PC-3 (cell line): ENCODE data around the gene HIVEP3. TPM values are rescaled to one million over a fixed set of nuclear protein-coding genes. Genes with fewer than 3 reads are reported as not detected.

Experiments used
- ATAC-seq: fragments of 200-7000 bp; cut with Tn5 transposase; 2 replicates; pipeline ENCODE4 v1.9.1; 2020; ENCODE audit warnings: mild to moderate bottlenecking, moderate library complexity
- BruUV-seq: library from RNA; stranded (reverse); fragments of 400-500 nt; replicated peaks from 2 replicates; lab custom pipeline; 2021; lab: Mats Ljungman, UMichigan
- CTCF ChIA-PET: fragments of 300-600 bp; sonication (Branson Sonifier 250); formaldehyde crosslinking; loops from one replicate; lab custom pipeline; 2022; ENCODE audit warnings: antibody characterized with exemption; lab: Charles Lee
- POLR2A ChIA-PET: fragments of 300-600 bp; sonication (Branson Sonifier 250); formaldehyde crosslinking; loops from one replicate; lab custom pipeline; 2022; ENCODE audit warnings: antibody characterized with exemption; ENCODE audit not compliant: unreplicated experiment; lab: Charles Lee
- DNase-seq: peaks from one replicate; pipeline ENCODE4 v3.0.0-alpha.2; 2015
- H2AFZ ChIP-seq: fragments of 300-600 bp; sonication (generic); 2 replicates; pipeline ENCODE4 v1.6.0; 2016; ENCODE audit warnings: antibody characterized with exemption, low read length
- H3F3A ChIP-seq: fragments of 300-600 bp; sonication (generic); one replicate; pipeline ENCODE4 v1.6.0; 2017; ENCODE audit warnings: antibody characterized with exemption, low read length, control low read depth, mild to moderate bottlenecking; ENCODE audit not compliant: unreplicated experiment
- H3K27ac ChIP-seq: fragments of 300-600 bp; sonication (generic); 2 replicates; pipeline ENCODE4 v1.5.1; 2016; ENCODE audit warnings: mild to moderate bottlenecking, low read length
- H3K27me3 ChIP-seq: fragments of 300-600 bp; sonication (generic); 2 replicates; pipeline ENCODE4 v1.6.1; 2016; ENCODE audit warnings: low read length, mixed read lengths
- H3K36me3 ChIP-seq: fragments of 300-600 bp; sonication (generic); 2 replicates; pipeline ENCODE4 v1.6.1; 2016; ENCODE audit warnings: low read depth, mixed run types, low read length, mixed read lengths
- H3K4me1 ChIP-seq: fragments of 300-600 bp; sonication (generic); 2 replicates; pipeline ENCODE4 v1.5.1; 2016; ENCODE audit warnings: low read length; ENCODE audit not compliant: insufficient read depth
- H3K4me2 ChIP-seq: fragments of 300-600 bp; sonication (generic); 2 replicates; pipeline ENCODE4 v1.6.0; 2016; ENCODE audit warnings: low read length
- H3K4me3 ChIP-seq: fragments of 300-600 bp; sonication (generic); 2 replicates; pipeline ENCODE4 v1.5.1; 2016; ENCODE audit warnings: mild to moderate bottlenecking, low read length, mixed read lengths
- H3K79me2 ChIP-seq: fragments of 300-600 bp; sonication (generic); 2 replicates; pipeline ENCODE4 v1.6.1; 2017; ENCODE audit warnings: low read length, mixed read lengths
- H3K9ac ChIP-seq: fragments of 300-600 bp; sonication (generic); 2 replicates; pipeline ENCODE4 v1.6.0; 2016; ENCODE audit warnings: mild to moderate bottlenecking, low read length
- H3K9me2 ChIP-seq: fragments of 300-600 bp; sonication (generic); replicated peaks from 2 replicates; pipeline ENCODE4 v1.6.1; 2016; ENCODE audit warnings: mixed run types, low read length, mixed read lengths
- H3K9me3 ChIP-seq: fragments of 300-600 bp; sonication (generic); 2 replicates; pipeline ENCODE4 v1.6.1; 2016; ENCODE audit warnings: low read length, mixed read lengths
- H4K20me1 ChIP-seq: fragments of 300-600 bp; sonication (generic); 2 replicates; pipeline ENCODE4 v1.6.1; 2016; ENCODE audit warnings: low read length, mixed read lengths
- EZH2 ChIP-seq: fragments of 300-600 bp; sonication (generic); IDR thresholded peaks from one replicate; pipeline ENCODE4 v1.6.1; 2017; ENCODE audit warnings: antibody characterized with exemption, mild to moderate bottlenecking, low read length; ENCODE audit not compliant: unreplicated experiment
- EZH2phosphoT487 ChIP-seq: fragments of 300-600 bp; sonication (generic); IDR thresholded peaks from 2 replicates; pipeline ENCODE4 v1.6.1; 2018; ENCODE audit warnings: mild to moderate bottlenecking, antibody characterized with exemption, low read length, borderline replicate concordance
- intact Hi-C: fragments of 100-400 bp; cut with micrococcal nuclease; formaldehyde crosslinking; loops from 2 replicates; pipeline ENCODE4 v1.9.0; 2023
- total RNA-seq: library from RNA; depleted of rRNA; stranded (reverse); fragments of >200 nt; gene quantifications from 2 replicates; pipeline ENCODE4 v1.2.3, GENCODE V29; 2014
- TF ChIP-seq, protein P1 (sequence below): fragments of 300-600 bp; sonication (generic); conservative IDR thresholded peaks from 2 replicates; pipeline ENCODE4 v1.5.1; 2017; ENCODE audit warnings: antibody characterized with exemption, low read depth, mild to moderate bottlenecking, low read length

The HIVEP3 gene
- total RNA-seq, 1 experiment from 2014 or later: 9.8 TPM

GRCh38 chr1:41690331-41690730, 228.4 kb downstream of the HIVEP3 start:
- POLR2A ChIA-PET: no interaction called here

DNA sequence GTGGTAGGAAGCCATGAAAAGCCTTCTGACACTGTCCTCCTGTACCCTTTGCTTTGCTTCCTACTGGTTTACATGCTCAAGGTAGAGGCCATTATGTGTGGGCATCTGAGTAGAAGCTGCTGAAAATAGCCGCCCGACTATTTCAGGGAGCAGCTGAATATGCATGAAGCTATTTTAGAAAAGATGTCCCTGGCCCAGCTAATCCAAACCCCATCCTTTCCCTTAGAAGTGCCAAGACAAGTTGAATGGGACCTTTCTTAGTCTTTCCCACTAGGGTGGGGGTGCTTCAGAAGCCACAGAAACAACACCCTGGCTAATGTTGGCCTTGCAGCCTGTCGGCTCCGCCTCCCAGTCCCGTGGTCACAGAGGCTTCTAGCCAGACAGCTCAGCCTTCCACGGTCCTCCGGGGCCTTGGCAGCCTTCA, 229.2 kb downstream of the HIVEP3 start:
- H3K36me3 ChIP-seq: no peaks in the 10 kb centered on the region
- CTCF ChIA-PET: no interaction called here
- no TSS peak for BruUV-seq

More at GRCh38 chr1:41690331-41690730, 228.4 kb downstream of the HIVEP3 start:
- Histone ChIP-seq H3K9me2 (no peaks in the 10 kb centered on the region), H3F3A (no peaks in the 10 kb centered on the region), H3K36me3 (no peaks in the 10 kb centered on the region), H3K4me2 (no peak overlapping the region), H4K20me1 (no peaks in the 10 kb centered on the region), H3K79me2 (no peaks in the 10 kb centered on the region), H3K9ac (no peak overlapping the region), H3K4me1 (no peaks in the 10 kb centered on the region), H3K4me3 (no peak overlapping the region), H3K9me3 (no peaks in the 10 kb centered on the region), H2AFZ (no peak overlapping the region), H3K27ac (no peak overlapping the region), H3K27me3 (no peaks in the 10 kb centered on the region)
- CTCF ChIA-PET: no interaction called here
- intact Hi-C loops: no loop called here
- no TSS peak for BruUV-seq
- DNase-seq (no peak), ATAC-seq (no peak)
- TF ChIP-seq EZH2 (no peak), EZH2phosphoT487 (no peak)
- TF ChIP-seq, protein P1, sequence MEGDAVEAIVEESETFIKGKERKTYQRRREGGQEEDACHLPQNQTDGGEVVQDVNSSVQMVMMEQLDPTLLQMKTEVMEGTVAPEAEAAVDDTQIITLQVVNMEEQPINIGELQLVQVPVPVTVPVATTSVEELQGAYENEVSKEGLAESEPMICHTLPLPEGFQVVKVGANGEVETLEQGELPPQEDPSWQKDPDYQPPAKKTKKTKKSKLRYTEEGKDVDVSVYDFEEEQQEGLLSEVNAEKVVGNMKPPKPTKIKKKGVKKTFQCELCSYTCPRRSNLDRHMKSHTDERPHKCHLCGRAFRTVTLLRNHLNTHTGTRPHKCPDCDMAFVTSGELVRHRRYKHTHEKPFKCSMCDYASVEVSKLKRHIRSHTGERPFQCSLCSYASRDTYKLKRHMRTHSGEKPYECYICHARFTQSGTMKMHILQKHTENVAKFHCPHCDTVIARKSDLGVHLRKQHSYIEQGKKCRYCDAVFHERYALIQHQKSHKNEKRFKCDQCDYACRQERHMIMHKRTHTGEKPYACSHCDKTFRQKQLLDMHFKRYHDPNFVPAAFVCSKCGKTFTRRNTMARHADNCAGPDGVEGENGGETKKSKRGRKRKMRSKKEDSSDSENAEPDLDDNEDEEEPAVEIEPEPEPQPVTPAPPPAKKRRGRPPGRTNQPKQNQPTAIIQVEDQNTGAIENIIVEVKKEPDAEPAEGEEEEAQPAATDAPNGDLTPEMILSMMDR: no peak

DNA sequence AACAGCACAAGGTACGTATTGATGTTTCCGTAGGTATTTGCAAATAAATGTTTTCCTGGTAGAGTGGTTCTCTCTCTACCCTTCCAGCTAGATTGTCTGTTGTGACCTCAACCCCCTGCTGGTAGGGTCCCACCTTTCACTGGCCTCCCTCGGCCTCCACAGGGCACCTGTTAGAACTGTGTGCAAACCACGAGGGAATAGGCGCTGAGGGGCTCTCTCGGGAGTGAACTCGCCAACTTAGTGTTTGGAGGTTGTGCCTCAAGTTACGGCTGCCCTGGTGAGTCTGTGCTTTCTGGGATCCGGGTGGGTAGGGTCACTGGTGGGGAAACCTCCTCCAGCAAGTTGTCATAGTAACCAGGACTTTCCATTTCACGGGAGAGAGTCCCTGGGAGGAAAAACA, 229.6 kb downstream of the HIVEP3 start:
- no peaks in the 10 kb centered on the region for H3K27me3 ChIP-seq
- DNase-seq: no peak
- BruUV-seq: no TSS peak
- no peaks in the 10 kb centered on the region for H4K20me1 ChIP-seq
- no peaks in the 10 kb centered on the region for H3F3A ChIP-seq
- no peaks in the 10 kb centered on the region for H3K9me3 ChIP-seq
- intact Hi-C loops: no loop called here
- H3K79me2 ChIP-seq: no peaks in the 10 kb centered on the region
- no peaks in the 10 kb centered on the region for H3K9me2 ChIP-seq
- no peaks in the 10 kb centered on the region for H3K36me3 ChIP-seq
- no peak overlapping the region for H2AFZ ChIP-seq
- TF ChIP-seq, protein P1: no peak
- TF ChIP-seq EZH2 (no peak), EZH2phosphoT487 (no peak)
- no peak overlapping the region for H3K4me3 ChIP-seq
- ChIA-PET CTCF (no interaction called here), POLR2A (no interaction called here)
- H3K9ac ChIP-seq: no peak overlapping the region
- no peak for ATAC-seq
- no peak overlapping the region for H3K27ac ChIP-seq
- H3K4me2 ChIP-seq: no peak overlapping the region
- peaks cover 3% of the 10 kb centered on the region for H3K4me1 ChIP-seq

More for the DNA sequence above, 229.2 kb downstream of the HIVEP3 start:
- H3K9me3 ChIP-seq: no peaks in the 10 kb centered on the region
- no peak overlapping the region for H3K4me3 ChIP-seq
- H3F3A ChIP-seq: no peaks in the 10 kb centered on the region
- no peak overlapping the region for H2AFZ ChIP-seq
- TF ChIP-seq EZH2 (no peak), EZH2phosphoT487 (no peak)
- TF ChIP-seq, protein P1: no peak
- no peak overlapping the region for H3K9ac ChIP-seq
- H3K9me2 ChIP-seq: no peaks in the 10 kb centered on the region
- H3K27ac ChIP-seq: no peak overlapping the region
- POLR2A ChIA-PET: no interaction called here
- H3K79me2 ChIP-seq: no peaks in the 10 kb centered on the region
- no peak overlapping the region for H3K4me2 ChIP-seq
- intact Hi-C loops: no loop called here
- no peaks in the 10 kb centered on the region for H3K27me3 ChIP-seq
- DNase-seq (no peak), ATAC-seq (no peak)
- H4K20me1 ChIP-seq: no peaks in the 10 kb centered on the region
- H3K4me1 ChIP-seq: no peaks in the 10 kb centered on the region
